ENCODE results near the gene TP73.
A peak's percentile ranks its signal among the peaks of the same experiment; 100 is the strongest.

Gene TP73

DNA sequence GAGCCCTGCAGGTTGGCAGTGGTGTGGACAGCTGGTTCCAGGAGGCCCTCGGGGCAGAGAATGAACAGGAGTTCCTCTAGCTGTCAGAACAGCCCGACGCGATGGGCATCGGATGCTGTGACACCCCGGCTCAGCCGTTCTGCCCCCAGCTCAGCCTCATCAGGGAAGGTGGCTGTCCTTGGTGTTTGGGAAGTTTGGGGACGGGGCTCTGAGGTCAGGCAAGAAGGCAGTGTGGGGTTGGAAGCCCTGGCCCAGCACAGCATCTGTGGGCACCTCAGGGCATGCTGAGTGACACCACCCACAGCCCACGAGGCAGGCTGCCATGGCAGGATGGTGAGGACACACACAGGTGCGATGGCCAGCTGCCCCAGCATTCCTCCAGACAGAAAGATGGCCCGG, 59.1 kb downstream of the TP73 start:
- no peak for DNase-seq

DNA sequence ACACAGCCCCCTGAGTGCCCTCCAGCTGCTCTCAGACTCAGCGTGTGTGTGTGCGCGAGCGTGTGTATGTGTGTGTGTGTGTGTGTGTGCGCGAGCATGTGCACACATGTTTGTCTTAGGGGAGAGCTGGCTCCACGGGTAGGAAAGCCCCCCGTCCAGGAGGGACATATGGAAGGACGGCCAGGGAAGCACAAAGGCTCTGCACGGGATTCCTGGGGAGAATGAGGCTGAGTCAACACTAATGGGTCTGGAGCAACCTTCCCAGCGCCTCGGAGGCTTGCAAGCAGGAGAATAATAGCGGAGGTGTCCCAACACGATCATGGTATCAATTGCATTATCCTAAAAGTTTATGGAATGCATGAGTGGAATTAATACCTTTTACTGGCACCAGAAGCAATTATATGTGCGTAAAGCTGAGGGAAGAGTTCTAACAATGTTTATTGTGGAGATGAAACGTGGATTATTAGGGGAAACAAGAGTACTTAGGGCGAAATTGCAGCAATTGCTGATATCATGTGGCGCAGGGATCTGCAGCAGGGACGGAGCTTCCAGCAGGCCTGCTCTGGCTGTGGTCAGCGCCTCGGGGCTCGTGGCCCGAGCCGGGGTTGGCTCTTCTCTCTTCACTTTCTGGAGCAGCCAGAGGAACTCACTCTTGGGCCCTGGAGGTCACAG, 59.6 kb downstream of the TP73 start:
- DNase-seq = no peak

GRCh38 chr1:3712573-3713535, 60.5 kb downstream of the TP73 start:
- peak in 2 of 3 experiments; percentile 33 to 67 for DNase-seq

- DNase-seq = no peak
These were observed 61.5 kb downstream of the TP73 start for GRCh38 chr1:3713840-3714239.

DNA sequence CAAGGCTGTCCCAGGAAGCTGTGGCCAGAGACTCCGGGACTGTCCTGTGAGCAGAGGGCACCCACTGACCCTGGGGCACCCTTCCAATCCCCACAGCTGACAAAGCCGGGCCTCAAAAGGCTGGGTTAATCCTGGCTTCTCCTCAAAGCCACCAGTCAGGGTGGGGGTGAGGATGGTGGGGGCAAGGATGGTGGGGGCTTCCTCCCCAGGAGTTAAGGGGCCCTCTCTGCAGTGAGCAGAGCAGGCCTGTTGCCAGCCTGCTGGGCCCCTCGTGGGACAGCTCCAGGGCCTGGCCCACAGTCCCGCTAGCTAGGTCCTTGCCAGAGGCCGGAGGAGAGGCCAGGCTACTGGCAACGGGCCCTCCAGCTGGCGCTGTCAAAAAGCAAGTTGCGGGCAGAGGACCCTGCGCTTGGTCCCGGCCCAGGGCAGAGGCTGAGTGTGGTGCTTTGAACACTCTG, 62.0 kb downstream of the TP73 start:
- no peak for DNase-seq

DNA sequence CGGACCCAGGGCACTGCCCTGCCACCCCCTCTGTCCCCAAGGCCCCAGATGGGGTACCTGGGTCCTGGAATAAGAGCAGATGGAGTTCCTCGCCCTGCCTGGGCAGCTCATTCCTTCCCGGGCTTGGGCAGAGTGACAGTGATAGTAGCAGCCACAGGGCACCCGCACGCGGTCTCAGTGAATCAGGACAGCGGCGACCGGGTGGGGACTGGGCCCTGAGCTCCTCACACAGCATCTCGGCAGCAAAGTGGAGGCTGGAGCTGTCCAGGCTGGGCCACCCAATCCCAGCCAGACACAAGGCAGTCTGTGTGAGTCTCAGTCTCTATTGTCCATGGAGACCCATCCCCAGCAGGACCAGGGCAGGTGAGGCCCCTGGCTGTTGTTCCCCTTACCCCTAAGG, 62.5 kb downstream of the TP73 start:
- DNase-seq = no peak

- no peak for DNase-seq
These were observed 64.0 kb downstream of the TP73 start for GRCh38 chr1:3716351-3716750.

DNA sequence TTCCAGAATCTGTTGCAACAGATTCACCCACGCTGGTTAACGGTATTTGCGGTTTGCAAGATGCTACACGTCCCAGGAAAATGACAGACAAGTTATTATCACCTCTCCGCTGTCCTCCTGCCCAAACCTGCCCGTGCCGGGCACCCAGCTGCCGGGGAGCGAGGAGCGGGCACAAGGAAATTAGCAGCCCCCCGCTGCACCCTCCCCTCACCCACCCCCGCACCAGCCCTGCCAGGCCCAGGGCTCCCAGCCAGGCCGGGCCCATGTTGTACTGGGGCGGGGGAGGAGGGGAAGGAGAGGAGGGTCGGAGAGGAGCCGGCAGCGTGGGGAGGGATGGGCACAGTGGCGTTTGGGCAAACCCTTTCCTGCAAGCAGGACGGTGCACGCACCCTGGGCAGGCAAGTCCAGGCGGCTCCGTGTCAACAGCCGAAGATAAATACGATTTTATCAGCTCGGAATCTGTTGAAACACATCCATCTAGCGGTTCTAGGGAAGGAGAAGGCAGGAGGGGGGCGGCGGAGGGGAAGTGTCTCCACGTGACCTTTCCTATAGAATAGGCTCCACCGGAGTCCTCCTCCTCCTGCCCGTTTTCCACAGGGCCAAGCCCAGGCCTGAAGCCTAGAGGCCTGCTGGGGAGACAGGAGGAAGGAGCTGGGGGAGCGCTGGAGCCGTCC, 64.9 kb downstream of the TP73 start:
- DNase-seq = peak; percentile 59 to 79 (median 78)

- no peak for DNase-seq
These were observed 65.6 kb downstream of the TP73 start for GRCh38 chr1:3717715-3718601.

DNA sequence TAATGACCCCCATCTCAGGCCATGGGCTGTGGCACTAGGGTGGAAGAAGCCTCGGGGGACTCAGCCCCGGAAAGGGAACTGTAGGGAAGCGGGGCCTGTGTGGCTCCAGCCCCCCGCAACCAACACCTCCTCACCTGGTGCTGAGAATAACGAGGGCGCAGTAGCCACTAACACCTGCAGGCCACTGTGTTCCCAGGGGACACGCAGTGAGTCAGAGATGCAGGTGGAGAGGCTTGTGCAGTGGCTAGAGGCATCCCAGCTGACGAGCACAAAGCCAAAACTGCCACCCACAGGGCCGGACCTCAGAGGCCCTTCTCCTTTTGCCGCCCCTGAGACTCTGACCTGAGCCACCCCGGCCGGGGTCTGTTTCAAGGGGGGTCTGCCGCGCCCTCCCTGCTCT, 66.4 kb downstream of the TP73 start:
- DNase-seq = peak in 2 of 3 experiments; percentile 21 to 32

- DNase-seq = no peak
These were observed 69.7 kb downstream of the TP73 start for GRCh38 chr1:3721955-3722465.

- DNase-seq = no peak
These were observed 70.5 kb downstream of the TP73 start for GRCh38 chr1:3722846-3723245.

- DNase-seq = peak; percentile 53 to 79 (median 72)
These were observed 72.2 kb downstream of the TP73 start for GRCh38 chr1:3724416-3725030.

GRCh38 chr1:3725366-3725765, 73.0 kb downstream of the TP73 start:
- no peak for DNase-seq

DNA sequence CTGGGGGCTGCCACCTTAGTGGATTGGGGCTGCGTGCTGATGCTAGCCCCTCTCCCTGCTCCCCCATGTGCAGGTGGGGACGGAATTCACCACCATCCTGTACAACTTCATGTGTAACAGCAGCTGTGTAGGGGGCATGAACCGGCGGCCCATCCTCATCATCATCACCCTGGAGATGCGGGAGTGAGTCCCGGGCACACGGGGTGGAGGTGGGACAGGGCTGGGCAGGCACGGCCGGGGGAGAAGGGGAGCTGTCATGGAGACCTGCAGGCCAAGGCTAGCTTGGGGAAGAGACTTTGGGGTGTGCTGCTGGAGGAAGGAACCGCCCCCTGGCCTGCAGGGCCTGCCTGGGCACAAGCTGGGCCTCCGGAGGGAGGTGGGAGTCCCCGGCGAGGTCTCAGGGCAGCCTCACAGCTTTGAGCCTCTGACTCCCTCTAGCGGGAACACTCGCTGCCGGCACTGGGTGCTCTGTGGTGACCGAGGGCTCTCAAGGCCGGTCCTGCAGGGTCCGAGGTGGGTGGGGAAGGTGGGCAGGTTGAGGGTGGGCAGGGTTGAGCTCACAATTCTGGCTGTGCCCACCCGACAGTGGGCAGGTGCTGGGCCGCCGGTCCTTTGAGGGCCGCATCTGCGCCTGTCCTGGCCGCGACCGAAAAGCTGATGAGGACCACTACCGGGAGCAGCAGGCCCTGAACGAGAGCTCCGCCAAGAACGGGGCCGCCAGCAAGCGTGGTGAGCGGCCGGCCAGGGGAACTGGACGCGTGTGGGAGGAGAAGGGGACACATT, 74.9 kb downstream of the TP73 start:
- no peak for DNase-seq

DNA sequence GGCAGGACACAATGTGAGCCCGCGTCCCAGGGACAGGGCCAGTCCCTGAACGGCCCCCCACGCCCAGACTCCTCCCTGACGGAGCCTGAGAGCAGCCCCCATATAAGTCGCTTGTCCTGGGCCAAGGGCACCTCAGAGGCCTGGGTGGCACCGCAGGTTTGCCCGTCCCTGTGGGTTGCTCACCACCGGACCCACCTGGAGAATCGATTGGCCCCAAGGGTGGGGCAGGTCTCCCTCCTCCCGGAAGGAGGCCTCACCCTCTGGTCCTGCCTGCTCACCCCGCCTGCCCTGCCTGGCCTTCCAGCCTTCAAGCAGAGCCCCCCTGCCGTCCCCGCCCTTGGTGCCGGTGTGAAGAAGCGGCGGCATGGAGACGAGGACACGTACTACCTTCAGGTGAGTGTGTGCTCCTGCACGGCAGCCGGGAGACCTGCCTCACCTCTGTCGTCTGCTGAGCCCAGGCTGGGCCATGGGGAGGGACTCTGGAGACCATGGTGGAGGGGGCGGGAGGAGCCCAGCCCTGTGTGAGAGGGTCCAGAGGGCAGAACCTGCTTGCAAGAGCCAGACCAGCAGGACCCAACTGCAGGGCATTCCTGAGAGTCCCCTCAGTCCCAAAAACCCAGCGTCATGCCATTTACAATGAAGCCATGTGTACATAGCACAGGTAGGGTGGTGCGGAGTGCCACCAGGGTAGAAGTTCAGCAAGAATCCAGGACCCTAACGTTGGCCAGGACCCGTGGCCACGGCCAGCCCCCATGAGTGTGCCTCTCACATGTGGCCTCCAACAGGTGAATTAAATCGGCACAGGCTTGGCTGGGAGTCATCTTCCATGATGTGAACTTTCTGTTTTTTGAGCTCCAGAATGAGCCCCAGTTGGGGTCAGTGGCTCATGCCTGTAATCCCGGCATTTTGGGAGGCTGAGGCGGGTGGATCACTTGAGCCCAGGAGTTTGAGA, 75.8 kb downstream of the TP73 start:
- DNase-seq = no peak

- no peak for DNase-seq
These were observed 77.6 kb downstream of the TP73 start for GRCh38 chr1:3729594-3730542.

GRCh38 chr1:3730543-3731247, 78.4 kb downstream of the TP73 start:
- DNase-seq = no peak

Measured in NCI-H1417 (cell line).